Fibroblast of lung (primary cell): Measurements from ENCODE around the gene KNCN. TPM values are rescaled to one million over a fixed set of nuclear protein-coding genes. Genes with fewer than 3 reads are reported as not detected.

ENCODE experiments used
- DNase-seq, 2 donors: peaks; one replicate each; pipeline versions ENCODE4 v3.0.0 to v3.0.0-alpha.2; 2010; ENCODE audit warnings: low read depth in 2 of 2
- H2AFZ ChIP-seq: 2 replicates; pipeline ENCODE4 v1.5.1; 2012; ENCODE audit warnings: low read length, control low read depth, inconsistent platforms
- H3K27ac ChIP-seq: 2 replicates; pipeline ENCODE4 v1.5.1; 2011; ENCODE audit warnings: low read length, control low read depth; ENCODE audit not compliant: insufficient read depth
- H3K27me3 ChIP-seq: 2 replicates; pipeline ENCODE4 v1.5.1; 2011; ENCODE audit warnings: mild to moderate bottlenecking, low read length; ENCODE audit not compliant: control insufficient read depth, insufficient read depth
- H3K36me3 ChIP-seq: 2 replicates; pipeline ENCODE4 v1.5.1; 2011; ENCODE audit warnings: low read length; ENCODE audit not compliant: control insufficient read depth, insufficient read depth
- H3K4me1 ChIP-seq: 2 replicates; pipeline ENCODE4 v1.5.1; 2011; ENCODE audit warnings: low read length; ENCODE audit not compliant: control insufficient read depth, insufficient read depth; ENCODE audit errors: extremely low read depth
- H3K4me2 ChIP-seq: 2 replicates; pipeline ENCODE4 v1.5.1; 2011; ENCODE audit warnings: low read length, control low read depth; ENCODE audit not compliant: insufficient read depth; ENCODE audit errors: extremely low read depth
- H3K4me3 ChIP-seq, 4 experiments: fragments of 200-600 bp in 1 of 4; sonication (generic) in 1 of 4; replicated peaks in 1 of 4; 2 replicates each; pipeline ENCODE4 v1.5.1; 2011 to 2016; ENCODE audit warnings: low read length in 4 of 4, low read depth in 3 of 4, mild to moderate bottlenecking in 3 of 4, control low read depth in 2 of 4, inconsistent platforms in 1 of 4, mixed read lengths in 1 of 4; ENCODE audit not compliant: insufficient read depth in 1 of 4; ENCODE audit errors: control extremely low read depth in 1 of 4
- H3K79me2 ChIP-seq: 2 replicates; pipeline ENCODE4 v1.5.1; 2012; ENCODE audit warnings: mild to moderate bottlenecking, low read length, inconsistent platforms; ENCODE audit not compliant: control insufficient read depth, insufficient read depth
- H3K9ac ChIP-seq: 2 replicates; pipeline ENCODE4 v1.5.1; 2011; ENCODE audit warnings: mild to moderate bottlenecking, low read length, control low read depth; ENCODE audit not compliant: insufficient read depth
- H3K9me3 ChIP-seq: 2 replicates; pipeline ENCODE4 v1.5.1; 2012; ENCODE audit warnings: low read depth, low read length; ENCODE audit not compliant: control insufficient read depth, insufficient read depth
- H4K20me1 ChIP-seq: 2 replicates; pipeline ENCODE4 v1.5.1; 2011; ENCODE audit warnings: low read length; ENCODE audit not compliant: control insufficient read depth, insufficient read depth; ENCODE audit errors: extremely low read depth
- EZH2 ChIP-seq: IDR thresholded peaks from 2 replicates; pipeline ENCODE4 v1.5.1; 2012; ENCODE audit warnings: low read length, control low read depth, mild to moderate bottlenecking; ENCODE audit errors: missing control alignments
- polyA plus RNA-seq, 2 donors: library from polyadenylated mRNA; depleted of rRNA in 1 of 2; stranded (reverse) in 1 of 2; unstranded in 1 of 2; fragments of >200 nt; gene quantifications; 2 replicates each; pipeline ENCODE4 v1.2.1, GENCODE V29; 2011 to 2012; ENCODE audit warnings: missing spikeins in 1 of 2
- total RNA-seq: library from RNA; depleted of rRNA; stranded (reverse); fragments of >200 nt; gene quantifications from 2 replicates; pipeline ENCODE4 v1.2.1, GENCODE V29; 2014
- TF ChIP-seq, protein P1 (sequence below), 2 donors: IDR thresholded peaks in 1 of 2; conservative IDR thresholded peaks in 1 of 2; 1 replicate in 1 of 2; 2 replicates in 1 of 2; pipeline ENCODE4 v1.5.1; 2011 to 2012; ENCODE audit warnings: low read length in 2 of 2, control low read depth in 1 of 2, inconsistent platforms in 1 of 2, low read depth in 1 of 2, mild to moderate bottlenecking in 1 of 2

KNCN gene
- total and polyA plus RNA-seq, 2 donors (not counting 1 experiment from before 2014, with no cell fraction given), result not detected

DNA sequence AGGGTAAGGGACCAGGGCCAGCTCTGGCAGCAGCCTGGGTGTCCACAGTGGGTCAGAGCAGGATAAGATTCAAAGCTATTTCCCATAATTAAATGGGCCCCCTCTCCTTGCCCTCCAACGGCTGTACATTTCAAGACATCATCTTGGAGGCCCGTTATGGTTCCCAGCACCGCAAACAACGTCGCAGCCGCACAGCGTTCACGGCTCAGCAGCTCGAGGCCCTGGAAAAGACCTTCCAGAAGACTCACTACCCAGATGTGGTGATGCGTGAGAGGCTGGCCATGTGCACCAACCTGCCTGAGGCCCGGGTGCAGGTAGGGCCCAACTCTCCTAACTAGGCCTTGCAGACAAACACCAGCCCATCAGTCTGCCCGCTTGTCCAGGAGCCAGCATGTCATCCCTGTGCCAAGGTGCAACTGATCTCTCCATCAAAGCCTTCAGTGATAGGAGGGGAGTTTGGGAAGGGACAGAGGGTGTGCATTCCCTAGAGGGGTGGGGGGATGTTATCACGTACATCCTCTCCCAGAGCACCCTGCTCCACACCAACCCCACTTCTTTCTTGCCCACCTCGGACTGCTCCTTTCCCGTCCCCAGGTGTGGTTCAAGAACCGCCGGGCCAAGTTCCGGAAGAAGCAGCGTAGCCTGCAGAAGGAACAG, 41.0 kb downstream of the KNCN start:
- Histone ChIP-seq H2AFZ (no peak overlapping the region), H3K4me1 (no peaks in the 10 kb centered on the region), H3K27ac (no peak overlapping the region), H4K20me1 (no peaks in the 10 kb centered on the region), H3K36me3 (no peaks in the 10 kb centered on the region), H3K4me2 (no peak overlapping the region), H3K27me3 (peaks cover 12% of the 10 kb centered on the region), H3K9me3 (no peaks in the 10 kb centered on the region), H3K9ac (no peak overlapping the region), H3K79me2 (no peaks in the 10 kb centered on the region), H3K4me3 (no peak overlapping the region)
- TF ChIP-seq EZH2, result no peak
- TF ChIP-seq, protein P1, sequence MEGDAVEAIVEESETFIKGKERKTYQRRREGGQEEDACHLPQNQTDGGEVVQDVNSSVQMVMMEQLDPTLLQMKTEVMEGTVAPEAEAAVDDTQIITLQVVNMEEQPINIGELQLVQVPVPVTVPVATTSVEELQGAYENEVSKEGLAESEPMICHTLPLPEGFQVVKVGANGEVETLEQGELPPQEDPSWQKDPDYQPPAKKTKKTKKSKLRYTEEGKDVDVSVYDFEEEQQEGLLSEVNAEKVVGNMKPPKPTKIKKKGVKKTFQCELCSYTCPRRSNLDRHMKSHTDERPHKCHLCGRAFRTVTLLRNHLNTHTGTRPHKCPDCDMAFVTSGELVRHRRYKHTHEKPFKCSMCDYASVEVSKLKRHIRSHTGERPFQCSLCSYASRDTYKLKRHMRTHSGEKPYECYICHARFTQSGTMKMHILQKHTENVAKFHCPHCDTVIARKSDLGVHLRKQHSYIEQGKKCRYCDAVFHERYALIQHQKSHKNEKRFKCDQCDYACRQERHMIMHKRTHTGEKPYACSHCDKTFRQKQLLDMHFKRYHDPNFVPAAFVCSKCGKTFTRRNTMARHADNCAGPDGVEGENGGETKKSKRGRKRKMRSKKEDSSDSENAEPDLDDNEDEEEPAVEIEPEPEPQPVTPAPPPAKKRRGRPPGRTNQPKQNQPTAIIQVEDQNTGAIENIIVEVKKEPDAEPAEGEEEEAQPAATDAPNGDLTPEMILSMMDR (conservative IDR thresholded peaks at IDR 0.05 in 1 of 2, IDR thresholded peaks at IDR 0.05 in 1 of 2; ENCODE audit: low read depth in 1 of 2, low read length in 2 of 2), result no peak
- DNase-seq, result no peak

DNA sequence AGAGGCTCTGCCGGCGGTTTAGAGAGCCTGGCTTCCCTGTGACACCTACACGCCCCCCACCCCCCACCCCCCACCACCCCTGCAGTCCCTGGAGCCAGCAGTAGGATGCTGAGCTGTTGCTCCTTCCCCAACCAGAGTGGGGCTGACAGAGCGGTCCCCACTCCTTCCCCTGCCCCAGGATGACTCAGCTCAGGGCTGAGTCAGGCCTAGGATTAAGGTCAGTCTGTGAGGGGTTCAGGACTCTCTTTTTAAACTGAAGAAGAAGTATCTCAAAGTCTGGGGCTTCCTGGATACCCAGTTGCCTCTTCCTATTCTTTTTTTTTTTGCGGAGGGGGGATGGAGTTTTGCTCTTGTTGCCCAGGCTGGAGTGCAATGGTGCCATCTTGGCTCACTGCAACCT, 42.7 kb downstream of the KNCN start:
- Histone ChIP-seq H3K9ac (no peak overlapping the region), H3K4me2 (no peak overlapping the region)

DNA sequence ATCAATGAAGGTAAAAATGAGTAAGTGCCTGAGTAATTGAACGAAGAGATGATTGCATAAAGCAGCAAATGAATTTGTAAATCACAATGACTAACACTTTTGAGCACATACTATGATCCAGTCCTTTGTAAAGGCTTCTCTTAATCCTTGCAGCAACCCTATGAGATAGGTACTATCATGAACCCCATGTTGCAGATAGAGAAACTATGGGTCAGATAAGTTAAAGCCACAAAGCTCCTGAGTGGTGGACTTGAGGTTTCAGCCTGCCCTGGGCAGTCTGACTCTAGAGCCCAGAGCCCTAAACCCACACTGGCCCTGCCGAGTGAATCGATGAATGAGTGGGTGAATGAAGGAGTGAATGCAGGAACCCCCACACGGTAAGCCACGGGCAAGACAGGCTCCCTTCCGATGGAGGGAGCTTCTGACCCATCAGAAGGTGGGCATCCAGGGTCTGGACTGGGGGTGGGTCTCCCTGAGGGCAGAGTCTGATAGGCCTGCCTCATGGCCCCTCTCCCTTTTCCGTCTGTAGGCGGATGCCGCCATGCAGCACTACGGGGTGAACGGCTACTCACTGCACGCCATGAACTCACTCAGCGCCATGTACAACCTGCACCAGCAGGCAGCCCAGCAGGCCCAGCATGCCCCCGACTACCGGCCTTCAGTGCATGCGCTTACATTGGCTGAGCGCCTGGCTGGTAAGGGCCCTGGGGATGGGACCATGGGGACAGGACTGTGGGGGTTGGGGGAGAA, 44.8 kb downstream of the KNCN start:
- Histone ChIP-seq H3K27ac (no peak overlapping the region), H3K36me3 (no peaks in the 10 kb centered on the region), H4K20me1 (no peaks in the 10 kb centered on the region), H3K4me2 (no peak overlapping the region), H3K9me3 (no peaks in the 10 kb centered on the region), H3K4me3 (no peak overlapping the region), H2AFZ (no peak overlapping the region), H3K4me1 (no peaks in the 10 kb centered on the region), H3K27me3 (peaks cover 12% of the 10 kb centered on the region), H3K9ac (no peak overlapping the region), H3K79me2 (no peaks in the 10 kb centered on the region)
- no peak for DNase-seq
- TF ChIP-seq, protein P1 (conservative IDR thresholded peaks at IDR 0.05 in 1 of 2, IDR thresholded peaks at IDR 0.05 in 1 of 2; ENCODE audit: low read depth in 1 of 2, low read length in 2 of 2), result no peak
- TF ChIP-seq EZH2, result no peak

More for the DNA sequence above, 42.7 kb downstream of the KNCN start:
- peaks cover 4% of the 10 kb centered on the region for H3K27me3 ChIP-seq
- no peak overlapping the region for H3K27ac ChIP-seq
- no peak overlapping the region for H2AFZ ChIP-seq
- H3K36me3 ChIP-seq, result no peaks in the 10 kb centered on the region
- DNase-seq, result peak in 1 of 2 donors; percentile 33
- H4K20me1 ChIP-seq, result no peaks in the 10 kb centered on the region
- no peaks in the 10 kb centered on the region for H3K4me1 ChIP-seq
- no peak overlapping the region for H3K4me3 ChIP-seq
- no peak for TF ChIP-seq EZH2
- TF ChIP-seq, protein P1 (conservative IDR thresholded peaks at IDR 0.05 in 1 of 2, IDR thresholded peaks at IDR 0.05 in 1 of 2; ENCODE audit: low read depth in 1 of 2, low read length in 2 of 2), result no peak
- no peaks in the 10 kb centered on the region for H3K9me3 ChIP-seq
- no peaks in the 10 kb centered on the region for H3K79me2 ChIP-seq
